GM19452 (cell line): ENCODE results near the gene NLGN4X.

Experiments
- ATAC-seq: cut with Tn5 transposase; IDR thresholded peaks from one replicate; pipeline ENCODE4 v1.9.1; 2021; ENCODE audit not compliant: unreplicated experiment

NLGN4X gene

DNA sequence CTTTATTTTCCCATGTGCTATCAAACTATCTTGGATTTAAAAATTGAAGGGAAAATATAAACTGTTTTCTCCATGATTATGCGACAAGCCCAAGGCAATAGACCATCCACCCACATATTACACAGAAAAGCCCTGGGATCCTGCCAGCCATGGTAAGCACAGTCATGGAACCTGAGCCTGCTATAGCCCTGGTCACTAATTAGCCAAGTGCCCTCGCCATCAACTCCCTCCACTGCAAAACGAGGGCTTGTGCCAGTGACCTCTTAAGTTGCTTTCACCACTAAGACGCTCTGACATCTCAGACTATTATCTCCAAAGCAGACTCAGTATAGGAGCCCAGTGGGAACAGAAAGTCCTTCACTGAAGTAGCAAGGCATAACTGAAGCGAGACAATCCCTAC is 69.2 kb downstream of the NLGN4X start:
- ATAC-seq = no peak

DNA sequence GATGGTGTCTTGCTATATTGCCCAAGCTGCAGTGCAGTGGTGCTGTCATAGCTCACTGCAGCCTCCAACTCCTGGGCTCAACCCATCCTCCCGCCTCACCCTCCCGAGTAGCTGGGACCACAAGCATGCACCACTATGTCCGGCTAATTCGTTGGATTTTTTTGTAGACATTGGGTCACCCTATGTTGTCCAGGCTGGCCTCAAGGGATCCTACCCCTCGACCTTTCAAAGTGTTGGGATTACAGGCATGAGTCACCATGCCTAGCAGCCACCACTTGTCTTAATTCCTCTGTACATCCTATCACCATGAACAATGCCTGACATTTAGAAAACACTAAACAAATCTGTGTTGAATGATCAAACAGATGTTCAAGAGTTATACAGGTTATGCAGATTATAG is 76.7 kb downstream of the NLGN4X start:
- ATAC-seq = no peak

DNA sequence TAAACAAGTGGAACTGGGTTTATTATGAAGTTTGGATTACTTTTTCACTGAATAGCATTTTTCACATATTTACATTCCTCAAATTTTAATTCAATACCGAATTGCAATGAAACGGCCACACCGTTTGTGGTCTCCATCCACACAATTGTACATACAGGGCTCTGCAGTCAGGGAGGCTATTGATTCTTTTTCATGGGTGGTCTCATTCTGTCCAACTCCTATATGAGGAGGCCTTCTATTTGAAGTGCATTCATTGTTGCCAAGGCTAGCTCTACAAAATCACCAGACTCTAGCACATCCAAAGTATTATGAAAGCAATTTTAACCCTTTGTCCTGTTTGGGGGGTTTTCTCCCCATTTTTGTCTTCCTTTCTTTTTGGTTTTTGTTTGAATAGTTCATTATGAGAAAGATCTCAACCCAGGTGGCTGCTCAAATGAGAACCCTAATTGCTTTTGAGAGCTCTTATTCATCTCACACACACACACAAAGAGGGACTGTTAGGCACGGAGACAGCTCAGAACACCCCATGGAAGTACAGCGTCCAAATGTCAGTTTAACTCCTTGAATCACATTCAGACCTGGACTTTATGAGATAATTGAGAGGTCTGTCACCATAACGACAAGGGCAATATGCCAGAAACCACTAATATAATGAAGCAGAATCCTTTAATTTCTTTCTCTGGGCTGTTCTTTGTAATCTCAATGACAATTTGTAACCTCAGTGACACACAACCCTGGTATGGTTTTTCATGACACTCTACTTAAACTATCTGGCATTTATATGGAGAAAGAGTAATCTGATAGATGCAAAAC is 79.4 kb downstream of the NLGN4X start:
- ATAC-seq = no peak

DNA sequence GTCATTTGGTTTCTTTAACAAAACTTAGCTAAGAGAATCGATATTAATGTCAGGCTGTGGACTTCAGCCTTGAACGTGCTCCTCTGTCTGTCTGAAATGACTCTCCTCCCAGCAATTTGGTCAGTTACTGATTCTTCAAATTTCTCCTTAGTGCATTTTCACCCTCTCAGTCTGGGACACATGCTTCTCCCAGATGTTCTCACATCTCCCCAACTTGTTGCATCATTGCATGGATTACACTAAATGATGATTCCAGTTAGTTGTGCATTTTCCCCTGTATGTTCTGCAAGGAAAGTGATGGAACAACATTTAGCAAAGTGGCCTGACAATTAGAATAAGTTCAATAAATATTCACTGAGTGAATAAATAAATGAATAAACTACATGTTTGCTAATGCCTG is 94.4 kb downstream of the NLGN4X start:
- no peak for ATAC-seq

DNA sequence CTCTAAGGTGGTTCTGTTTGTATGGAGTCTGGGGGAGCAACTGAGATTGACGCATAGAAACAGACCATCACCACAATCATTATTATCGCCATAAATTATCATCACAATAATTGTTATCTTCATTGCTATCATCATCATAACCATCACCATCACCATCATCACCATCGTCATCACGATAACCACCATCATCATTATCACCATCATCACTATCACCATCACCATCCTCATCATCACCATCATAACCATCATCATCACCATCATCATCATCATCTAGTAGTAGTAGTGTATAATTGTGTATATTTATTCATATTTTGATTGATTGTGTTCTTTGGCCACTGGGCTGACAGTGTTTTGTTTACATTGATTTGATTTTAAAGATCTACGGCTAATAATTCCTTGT is 95.7 kb downstream of the NLGN4X start:
- ATAC-seq = no peak

DNA sequence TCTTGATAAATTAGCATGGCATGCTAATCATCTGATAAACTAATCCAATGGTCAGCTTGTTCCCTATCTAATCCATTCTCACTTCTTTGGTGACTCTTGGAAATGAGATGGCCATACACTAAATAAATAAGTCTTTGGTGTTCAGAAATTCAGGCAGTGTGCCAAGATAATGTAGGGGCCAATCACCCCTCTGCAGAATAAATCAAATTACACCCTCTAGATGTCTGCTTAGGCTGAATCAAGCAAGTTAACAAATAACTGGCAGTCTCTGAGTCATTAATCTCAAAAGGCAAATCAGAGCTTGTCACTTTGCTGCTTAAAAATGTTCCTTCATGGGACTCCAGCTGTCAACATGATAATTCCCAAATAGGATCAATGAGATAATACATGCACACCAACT is 97.4 kb downstream of the NLGN4X start:
- no peak for ATAC-seq

DNA sequence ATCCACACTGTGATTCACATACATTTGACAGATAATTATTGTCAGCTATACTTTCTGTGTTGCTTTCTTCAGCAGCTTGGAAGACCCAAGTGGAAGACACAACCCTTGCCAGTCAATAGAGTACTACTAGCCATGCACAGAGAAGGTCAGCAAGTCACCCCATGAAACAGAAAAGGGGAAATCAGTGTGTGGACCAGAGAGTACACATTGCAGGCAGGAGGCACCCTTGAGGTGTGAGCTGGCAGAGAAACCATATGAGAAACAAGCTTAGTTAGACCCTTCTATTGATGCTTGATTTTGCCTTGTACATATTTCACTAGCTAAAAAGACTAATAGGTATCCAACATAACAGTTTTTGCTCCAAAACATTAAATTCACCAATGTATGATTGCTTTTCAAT is 99.5 kb downstream of the NLGN4X start:
- no peak for ATAC-seq

DNA sequence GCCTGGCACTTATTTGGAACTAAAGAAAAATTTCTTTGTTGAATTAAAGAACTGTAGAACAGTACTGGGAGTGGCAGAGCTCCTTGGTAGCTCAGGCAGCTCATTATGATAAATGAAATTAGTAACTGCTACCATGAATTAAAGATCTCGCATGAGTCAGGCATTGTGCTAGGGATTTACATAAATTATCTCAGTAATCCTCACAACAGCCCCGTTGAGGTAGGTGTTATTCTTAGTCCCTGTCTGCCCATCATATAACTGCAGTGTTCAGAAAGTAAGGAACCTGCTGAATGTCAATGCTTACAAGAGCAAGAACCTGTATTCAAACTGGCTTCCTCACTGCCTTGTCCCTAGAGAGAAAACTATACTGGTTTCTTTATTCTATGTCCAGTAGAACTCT is 108.3 kb downstream of the NLGN4X start:
- ATAC-seq = no peak

DNA sequence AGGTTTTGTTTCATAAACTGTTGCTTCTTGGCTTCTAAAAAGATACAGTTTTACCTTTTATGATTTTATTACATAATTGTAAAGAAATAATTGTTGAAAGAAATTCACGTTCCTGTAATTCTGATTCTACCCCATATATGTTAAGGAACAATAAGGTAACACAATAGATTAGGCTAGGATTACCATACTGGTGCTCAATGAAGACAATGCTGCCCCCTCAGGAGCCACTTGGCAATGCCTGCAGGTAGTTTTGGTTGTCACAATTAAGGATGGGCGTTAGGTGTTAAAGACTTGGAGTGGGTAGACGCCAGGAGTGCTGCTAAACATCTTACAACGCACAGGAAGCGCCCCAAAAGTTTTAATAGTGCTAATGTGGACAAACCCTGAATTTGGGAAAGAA is 133.2 kb downstream of the NLGN4X start:
- no peak for ATAC-seq

DNA sequence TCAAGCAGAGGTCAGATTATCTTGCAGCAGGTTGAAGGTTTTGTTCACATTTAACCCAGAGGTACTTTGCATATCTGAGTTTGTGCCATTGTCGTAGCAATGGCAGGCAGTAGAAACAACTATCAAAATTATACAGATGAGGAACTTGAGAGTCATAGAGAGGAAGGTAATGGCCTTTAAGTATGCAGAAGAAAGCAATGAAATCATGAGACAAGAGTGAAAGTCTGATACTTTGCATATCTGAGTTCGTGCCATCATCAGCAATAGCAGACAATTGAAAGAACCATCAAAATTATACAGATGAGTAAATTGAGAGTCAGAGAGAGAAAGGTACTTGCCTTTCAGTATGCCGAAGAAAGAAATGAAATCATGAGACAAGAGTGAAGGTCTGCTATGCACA is 154.1 kb downstream of the NLGN4X start:
- ATAC-seq = no peak

DNA sequence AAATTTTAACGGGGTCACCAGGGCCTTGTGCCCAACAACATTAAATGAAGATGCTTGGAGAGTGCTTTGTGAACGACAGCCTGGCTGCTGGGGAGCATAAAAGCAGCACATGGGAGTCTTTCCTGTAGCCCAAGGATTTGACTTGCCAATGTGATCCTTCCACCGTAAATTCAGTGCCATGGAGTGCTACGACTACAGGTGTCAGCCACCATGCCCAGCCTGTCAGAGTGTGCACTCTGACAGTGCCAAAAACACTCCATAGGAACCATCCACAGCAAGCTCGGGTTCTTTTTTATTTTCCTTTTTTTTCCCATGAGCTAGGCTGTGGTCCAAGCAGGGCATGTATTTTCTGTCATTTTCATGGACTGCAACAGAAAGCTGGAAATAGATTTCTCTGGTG is 156.9 kb downstream of the NLGN4X start:
- ATAC-seq = no peak

DNA sequence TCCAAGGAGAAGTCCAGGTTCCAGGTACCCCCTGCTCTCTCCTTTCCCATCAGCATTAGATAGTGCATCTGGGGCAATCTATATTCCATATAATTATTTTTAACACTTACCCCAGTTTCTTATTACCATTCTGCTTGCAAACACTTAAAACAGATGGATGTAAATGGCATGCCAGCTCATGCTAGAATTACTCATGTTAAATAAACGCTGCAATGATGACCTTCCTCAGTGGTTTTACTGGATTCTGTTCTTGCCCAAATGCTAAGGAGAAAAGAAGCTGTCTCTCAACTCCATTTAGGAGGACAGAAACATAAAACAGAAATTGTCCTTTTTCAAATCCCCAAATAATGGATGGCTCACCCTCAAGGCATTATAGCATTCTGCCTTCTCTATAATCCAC is 161.1 kb downstream of the NLGN4X start:
- no peak for ATAC-seq

DNA sequence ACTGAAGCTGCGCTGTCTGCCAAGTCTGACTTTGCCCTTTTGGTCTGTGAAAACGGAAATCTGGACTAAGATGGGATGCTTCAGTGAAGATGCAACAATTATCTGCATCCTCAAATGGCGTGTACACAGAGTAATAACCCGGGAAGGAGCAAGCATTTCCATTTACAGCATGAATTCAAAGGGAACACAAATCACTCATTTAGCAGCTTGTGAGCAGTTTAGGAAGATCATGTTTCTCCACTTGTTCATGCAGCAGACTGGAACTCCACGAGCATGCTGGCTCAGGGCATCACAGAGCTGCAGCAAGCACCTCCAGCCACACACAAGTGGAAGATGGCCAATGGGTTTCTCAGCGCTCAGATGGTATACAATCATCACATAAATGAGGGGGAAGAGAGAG is 175.5 kb downstream of the NLGN4X start:
- ATAC-seq = no peak

DNA sequence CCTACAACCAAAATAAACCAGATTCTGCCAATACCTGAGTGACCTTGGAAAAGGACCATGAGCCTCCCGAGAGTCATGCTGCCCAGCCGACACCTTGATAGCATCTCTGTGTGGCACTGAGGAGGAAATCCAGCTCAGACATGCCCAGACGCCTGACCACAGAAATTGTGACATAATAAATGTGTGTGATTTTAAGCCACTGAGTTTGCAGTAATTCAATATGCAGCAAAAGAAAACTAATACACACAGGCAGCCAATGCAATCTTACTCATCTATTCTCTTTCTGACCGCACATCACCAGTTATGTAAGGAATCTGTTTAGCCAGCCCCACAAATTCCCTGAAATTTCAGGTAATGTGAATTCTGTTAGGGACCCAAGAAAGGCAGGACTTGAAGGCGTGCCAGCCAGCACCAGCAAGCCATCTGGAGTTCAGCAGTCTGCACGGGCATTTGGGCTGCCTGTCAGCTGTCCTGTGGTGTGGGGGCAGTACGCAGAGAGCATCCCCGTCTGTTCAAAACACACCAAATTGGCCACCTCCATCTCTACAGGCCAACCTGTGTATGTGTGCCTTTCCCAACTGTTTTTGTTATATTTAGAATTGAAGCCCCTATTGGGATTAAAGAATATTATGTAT is 176.4 kb downstream of the NLGN4X start:
- ATAC-seq = no peak

DNA sequence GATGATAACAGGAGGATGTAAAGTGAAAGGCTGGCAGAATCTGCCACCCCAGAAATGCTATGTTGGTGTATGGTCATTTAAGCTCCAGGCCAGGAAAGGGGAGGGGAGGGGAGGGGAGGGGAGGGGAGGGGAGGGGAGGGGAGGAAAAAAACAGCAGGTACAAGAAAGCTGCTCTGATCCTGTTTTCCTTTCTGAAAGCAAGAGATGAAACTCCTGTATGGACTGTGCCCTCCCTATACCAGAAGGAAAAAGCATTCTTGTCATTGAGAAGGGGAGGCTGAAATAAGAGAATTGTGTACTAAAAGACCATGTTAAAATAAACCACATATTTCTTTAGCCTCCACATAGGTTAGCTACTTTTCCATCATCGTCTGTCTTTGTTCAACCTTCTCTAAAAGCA is 179.5 kb downstream of the NLGN4X start:
- ATAC-seq = no peak

DNA sequence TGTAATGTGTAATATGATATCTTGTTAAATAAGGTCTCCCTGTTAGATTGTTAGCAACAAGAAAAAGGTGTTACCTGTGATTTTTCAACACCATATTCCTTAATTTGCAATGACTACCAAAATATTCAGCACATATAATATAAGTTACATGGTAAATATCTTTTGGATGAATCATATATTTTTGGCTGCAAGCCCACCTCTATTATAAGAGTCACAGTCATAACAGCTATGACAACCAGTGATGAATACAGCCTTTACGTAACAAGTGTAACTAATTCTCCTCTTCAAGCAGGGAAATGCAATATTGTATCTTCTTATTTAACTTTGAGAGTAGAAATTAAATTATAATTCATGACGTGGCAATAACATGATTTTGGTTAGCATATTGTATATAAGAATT is 187.0 kb downstream of the NLGN4X start:
- ATAC-seq = no peak

DNA sequence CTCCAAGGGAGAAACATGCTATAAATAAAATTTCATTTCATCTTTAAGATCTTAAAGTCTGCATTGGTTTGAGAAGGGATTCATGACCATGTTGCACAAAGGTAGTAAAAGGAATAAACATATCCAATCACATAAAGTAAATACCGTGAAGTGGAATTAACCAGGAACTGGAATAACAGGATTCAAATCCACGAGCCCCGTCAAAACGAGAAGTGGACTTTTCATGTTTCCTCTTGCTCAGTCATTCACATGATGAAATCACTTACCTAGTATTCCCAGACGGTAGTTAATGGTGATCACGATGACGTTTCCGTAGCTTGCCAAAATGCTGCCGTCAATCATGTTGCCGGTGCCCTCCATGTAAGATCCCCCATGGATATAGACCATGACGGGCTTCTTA is 199.7 kb downstream of the NLGN4X start:
- ATAC-seq = no peak

DNA sequence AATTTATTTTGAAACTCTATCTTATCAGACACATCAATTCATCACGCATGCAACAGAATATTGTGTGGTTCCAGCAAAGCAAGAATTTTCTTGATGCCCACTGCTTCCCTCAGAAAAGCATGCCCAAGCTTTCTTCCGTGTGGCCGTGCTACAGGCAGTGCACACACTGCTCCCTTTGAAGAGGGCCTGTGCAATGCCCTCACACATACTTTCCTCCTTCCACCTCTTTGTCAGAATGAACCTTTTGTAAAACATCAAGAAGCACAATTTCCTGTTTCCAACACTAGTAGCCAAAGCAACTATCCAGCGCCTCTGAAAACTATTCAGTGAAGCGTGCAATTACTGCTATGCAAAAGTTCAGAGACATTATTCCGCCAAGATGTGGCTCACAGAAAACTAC is 201.7 kb downstream of the NLGN4X start:
- no peak for ATAC-seq

DNA sequence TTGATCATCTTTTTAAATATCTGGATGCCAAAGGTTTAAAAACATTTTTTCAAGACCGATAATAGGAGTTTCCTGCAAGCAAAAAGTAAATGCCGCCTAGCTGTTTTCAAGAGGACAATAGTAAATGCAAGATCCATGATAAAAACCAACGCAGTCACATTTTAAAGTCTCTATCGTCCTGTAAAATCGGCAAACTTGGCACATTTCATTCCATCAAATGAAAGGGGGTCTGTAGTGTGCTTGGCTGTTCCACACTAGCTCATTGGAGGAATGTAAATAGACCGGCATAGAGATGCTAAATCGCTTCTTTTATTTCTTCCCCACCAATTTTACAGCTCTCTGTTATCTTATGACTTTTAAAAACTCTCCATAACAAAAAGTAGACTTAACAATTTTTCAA is 202.2 kb downstream of the NLGN4X start:
- ATAC-seq = no peak

DNA sequence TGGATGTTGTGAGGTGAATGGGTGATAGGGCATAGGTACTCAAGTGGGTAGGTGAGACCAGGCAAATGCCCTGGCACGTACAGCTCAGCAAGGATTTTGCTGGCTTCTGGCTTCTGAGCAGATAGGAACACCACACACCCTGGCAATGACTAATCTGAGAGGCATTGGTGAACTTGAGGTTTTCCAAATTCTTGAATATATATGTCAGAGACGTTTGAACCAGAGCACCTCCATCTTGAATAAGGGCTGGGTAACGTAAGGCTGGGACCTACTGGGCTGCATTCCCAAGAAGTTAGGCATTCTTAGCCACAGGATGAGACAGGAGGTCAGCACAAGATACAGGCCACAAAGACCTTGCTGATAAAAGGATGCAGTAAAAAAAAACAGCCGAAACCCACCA is 204.5 kb downstream of the NLGN4X start:
- no peak for ATAC-seq

DNA sequence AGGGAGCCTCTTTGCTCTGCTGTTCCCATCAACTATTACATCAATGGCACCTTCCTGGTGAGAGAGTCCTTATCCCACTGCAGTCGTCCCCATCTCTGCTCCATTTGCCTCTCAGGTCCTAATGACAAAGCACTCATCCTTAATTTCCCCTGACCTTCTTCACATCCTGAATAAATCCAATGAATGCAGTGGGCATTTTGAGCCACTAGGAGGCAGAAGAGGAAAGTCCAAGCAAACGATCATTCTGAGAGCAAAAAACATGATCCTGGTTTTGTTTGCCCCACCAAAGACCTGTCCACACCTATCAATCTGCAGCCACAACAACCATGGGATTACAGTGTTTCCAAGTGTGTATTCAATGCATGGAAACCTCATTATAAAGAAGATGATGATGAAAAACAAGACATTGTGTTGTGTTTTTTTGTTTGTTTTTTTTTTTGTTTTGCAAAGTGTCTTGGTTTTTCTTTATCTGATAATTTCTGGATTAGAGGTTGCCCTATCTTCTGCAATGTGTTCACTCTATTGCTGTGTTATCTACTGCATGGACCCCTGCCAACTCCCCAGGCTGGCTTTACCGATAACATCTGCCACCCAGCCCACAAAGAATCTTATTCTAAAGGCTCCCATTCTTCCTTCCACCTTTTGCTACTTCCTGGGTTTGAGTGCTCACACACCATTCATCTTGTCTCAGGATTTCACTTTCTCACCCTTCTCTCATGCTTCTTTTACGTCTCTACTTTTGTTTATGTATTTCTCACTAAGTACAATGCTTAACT is 207.2 kb downstream of the NLGN4X start:
- ATAC-seq = no peak

DNA sequence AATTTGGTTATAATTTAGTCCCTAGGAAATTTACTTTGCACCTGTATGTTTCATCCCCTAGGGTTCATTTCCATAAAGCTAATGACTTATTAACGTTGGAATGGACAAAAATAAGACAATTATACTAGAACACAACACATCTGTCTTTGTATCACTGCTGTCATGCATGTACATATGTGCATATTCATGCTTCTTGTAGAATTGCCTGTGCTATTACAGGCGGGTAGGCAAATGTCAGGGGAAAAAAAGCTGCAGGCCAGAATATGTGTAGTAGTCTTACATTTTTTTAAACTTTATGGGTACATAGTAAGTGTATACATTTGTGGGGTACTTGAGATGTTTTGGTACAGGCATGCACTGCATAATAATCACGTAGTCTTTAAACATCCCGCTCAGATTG is 209.6 kb downstream of the NLGN4X start:
- no peak for ATAC-seq
